HL-60 (cell line): Measurements from ENCODE around the gene ROMO1.

Source experiments
- CTCF ChIP-seq: IDR thresholded peaks from one replicate; pipeline ENCODE4 v1.5.1; 2011; ENCODE audit warnings: low read length, control low read depth, inconsistent platforms; ENCODE audit not compliant: insufficient read depth
- POLR2AphosphoS5 ChIP-seq: IDR thresholded peaks from 2 replicates; pipeline ENCODE4 v1.6.1; 2012; ENCODE audit warnings: low read depth

GRCh38 chr20:35742741-35743523, 43.7 kb downstream of the ROMO1 start:
- TF ChIP-seq CTCF = no peak
- no peak for TF ChIP-seq POLR2AphosphoS5
